HG03457 (cell line): ENCODE data around the gene HRH1.
"Not testable (repeated sequence)": the region's sequence is repeated elsewhere in the genome, so short reads cannot be mapped to it uniquely, and the experiment has no call there.

Source experiments
- ATAC-seq: cut with Tn5 transposase; IDR thresholded peaks from one replicate; pipeline ENCODE4 v1.9.1; 2021; ENCODE audit warnings: moderate number of reproducible peaks; ENCODE audit not compliant: unreplicated experiment

The HRH1 gene

GRCh38 chr3:11170052-11170770, 15.9 kb downstream of the HRH1 start:
- no peak for ATAC-seq

- ATAC-seq, result no peak
Observed at GRCh38 chr3:11172096-11172690, 17.9 kb downstream of the HRH1 start.

GRCh38 chr3:11173828-11174465, 19.7 kb downstream of the HRH1 start:
- ATAC-seq, result no peak

- ATAC-seq, result no peak
Observed at GRCh38 chr3:11178421-11178820, 24.1 kb downstream of the HRH1 start.

- ATAC-seq, result not testable (repeated sequence)
Observed at GRCh38 chr3:11184328-11184969, 30.2 kb downstream of the HRH1 start.

GRCh38 chr3:11185144-11185543, 30.9 kb downstream of the HRH1 start:
- ATAC-seq, result no peak

- ATAC-seq, result no peak
Observed at GRCh38 chr3:11185564-11186317, 31.4 kb downstream of the HRH1 start.

GRCh38 chr3:11186318-11186692, 32.0 kb downstream of the HRH1 start:
- no peak for ATAC-seq

GRCh38 chr3:11186771-11187191, 32.5 kb downstream of the HRH1 start:
- no peak for ATAC-seq

- ATAC-seq, result no peak
Observed at GRCh38 chr3:11187681-11188080, 33.4 kb downstream of the HRH1 start.

- no peak for ATAC-seq
Observed at GRCh38 chr3:11188231-11188630, 33.9 kb downstream of the HRH1 start.

GRCh38 chr3:11195201-11195600, 40.9 kb downstream of the HRH1 start:
- ATAC-seq, result no peak

- ATAC-seq, result no peak
Observed at GRCh38 chr3:11195721-11196332, 41.5 kb downstream of the HRH1 start.

GRCh38 chr3:11197484-11197883, 43.2 kb downstream of the HRH1 start:
- no peak for ATAC-seq

GRCh38 chr3:11198070-11198469, 43.8 kb downstream of the HRH1 start:
- no peak for ATAC-seq

GRCh38 chr3:11198495-11198894, 44.2 kb downstream of the HRH1 start:
- ATAC-seq, result no peak

- no peak for ATAC-seq
Observed at GRCh38 chr3:11199902-11200845, 45.9 kb downstream of the HRH1 start.

GRCh38 chr3:11201251-11202019, 47.1 kb downstream of the HRH1 start:
- no peak for ATAC-seq

- ATAC-seq, result no peak
Observed at GRCh38 chr3:11203961-11204360, 49.7 kb downstream of the HRH1 start.
